NCI-H2171 (cell line): ENCODE results near the gene NR2E3.
"Not testable (repeated sequence)": the region's sequence is repeated elsewhere in the genome, so short reads cannot be mapped to it uniquely, and the experiment has no call there.

Experiments
- DNase-seq: peaks from one replicate; lab custom pipeline; 2025; lab: John Stamatoyannopoulos, UW

NR2E3 gene

GRCh38 chr15:71815301-71815700 is 4.9 kb downstream of the NR2E3 start:
- no peak for DNase-seq

GRCh38 chr15:71817351-71817750 is 7.0 kb downstream of the NR2E3 start:
- DNase-seq = no peak

GRCh38 chr15:71820127-71820526 is 9.8 kb downstream of the NR2E3 start:
- DNase-seq = no peak

- DNase-seq = no peak
These were observed 11.3 kb downstream of the NR2E3 start for GRCh38 chr15:71821547-71822129.

GRCh38 chr15:71822890-71823630 is 12.7 kb downstream of the NR2E3 start:
- no peak for DNase-seq

- DNase-seq = no peak
These were observed 13.4 kb downstream of the NR2E3 start for GRCh38 chr15:71823801-71824200.

- DNase-seq = no peak
These were observed 14.8 kb downstream of the NR2E3 start for GRCh38 chr15:71825021-71825730.

GRCh38 chr15:71826196-71826595 is 15.8 kb downstream of the NR2E3 start:
- no peak for DNase-seq

- no peak for DNase-seq
These were observed 20.6 kb downstream of the NR2E3 start for GRCh38 chr15:71830981-71831380.

- DNase-seq = no peak
These were observed 31.2 kb downstream of the NR2E3 start for GRCh38 chr15:71841563-71841962.

GRCh38 chr15:71844916-71845315 is 34.6 kb downstream of the NR2E3 start:
- DNase-seq = no peak

- no peak for DNase-seq
These were observed 43.2 kb downstream of the NR2E3 start for GRCh38 chr15:71853543-71853942.

- DNase-seq = not testable (repeated sequence)
These were observed 47.9 kb downstream of the NR2E3 start for GRCh38 chr15:71858232-71858631.
